Midbrain (tissue), 1 donor: Measurements from ENCODE around the gene NME9.

Experiments used
- DNase-seq: peaks from one replicate; lab custom pipeline; 2025; lab: John Stamatoyannopoulos, UW

Gene NME9

DNA sequence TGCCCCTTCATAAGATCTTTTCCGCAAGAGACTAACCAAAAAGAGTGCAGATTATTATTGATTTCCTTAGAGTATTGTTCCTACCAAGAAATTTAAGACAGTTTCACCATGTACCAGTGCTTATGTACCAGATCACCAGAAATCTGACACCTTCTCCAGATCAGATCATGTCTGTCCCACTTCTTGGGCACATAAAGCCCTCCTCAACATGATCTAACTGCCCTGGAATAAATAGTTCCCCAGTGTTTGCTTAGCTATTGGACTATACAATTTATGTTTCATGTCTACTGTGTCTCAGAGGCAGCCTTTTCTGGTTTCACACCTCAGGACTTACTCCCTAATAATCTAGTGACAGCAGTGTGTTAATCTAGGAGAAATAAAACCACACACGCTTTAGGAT, 46.8 kb downstream of the NME9 start:
- no peak for DNase-seq

GRCh38 chr3:138281561-138281960, 48.1 kb downstream of the NME9 start:
- DNase-seq = no peak

- no peak for DNase-seq
These were observed 58.4 kb downstream of the NME9 start for GRCh38 chr3:138271189-138271794.

GRCh38 chr3:138270245-138270644, 59.4 kb downstream of the NME9 start:
- no peak for DNase-seq

- no peak for DNase-seq
These were observed 62.6 kb downstream of the NME9 start for GRCh38 chr3:138267083-138267482.

DNA sequence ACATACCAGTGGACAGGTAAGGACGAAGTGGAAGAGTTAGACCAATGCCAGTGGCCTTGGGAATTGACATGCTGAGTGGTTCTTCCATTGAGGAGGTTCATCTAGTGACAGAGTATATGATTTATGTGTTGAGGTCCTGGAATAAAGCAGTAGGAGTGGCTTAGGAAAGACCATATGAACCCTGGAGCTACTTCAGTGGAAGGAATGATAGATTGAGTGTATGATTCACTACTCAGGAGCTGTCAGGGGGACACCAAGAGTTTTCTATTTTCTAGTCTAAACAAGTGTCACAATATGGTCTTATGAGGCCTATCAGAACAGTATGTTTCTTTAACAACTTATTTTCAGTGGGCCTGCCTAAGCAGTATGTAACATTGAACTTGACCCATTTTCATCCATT, 63.9 kb downstream of the NME9 start:
- no peak for DNase-seq

DNA sequence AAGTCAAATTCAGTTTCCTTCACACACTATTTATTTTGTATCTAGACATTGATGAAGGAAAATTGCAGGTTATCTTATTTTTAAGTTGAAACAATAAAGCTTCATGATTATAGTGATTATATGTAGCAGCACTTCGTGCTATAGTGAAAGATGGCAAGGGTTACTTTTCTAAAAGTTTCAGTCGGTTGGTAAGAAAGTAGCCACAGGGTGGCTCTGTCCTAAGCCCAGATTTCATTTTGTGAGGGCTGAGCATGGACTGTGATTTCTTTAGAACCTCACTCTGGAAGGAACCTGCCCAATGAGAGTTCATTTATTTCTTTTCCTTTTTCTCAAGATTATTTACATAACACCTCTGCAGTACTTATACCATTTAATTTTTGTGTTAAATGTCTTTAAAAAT, 66.5 kb downstream of the NME9 start:
- peak; percentile 1 for DNase-seq

GRCh38 chr3:138260611-138261010, 69.0 kb downstream of the NME9 start:
- no peak for DNase-seq

- DNase-seq = no peak
These were observed 70.5 kb downstream of the NME9 start for GRCh38 chr3:138259126-138259525.

DNA sequence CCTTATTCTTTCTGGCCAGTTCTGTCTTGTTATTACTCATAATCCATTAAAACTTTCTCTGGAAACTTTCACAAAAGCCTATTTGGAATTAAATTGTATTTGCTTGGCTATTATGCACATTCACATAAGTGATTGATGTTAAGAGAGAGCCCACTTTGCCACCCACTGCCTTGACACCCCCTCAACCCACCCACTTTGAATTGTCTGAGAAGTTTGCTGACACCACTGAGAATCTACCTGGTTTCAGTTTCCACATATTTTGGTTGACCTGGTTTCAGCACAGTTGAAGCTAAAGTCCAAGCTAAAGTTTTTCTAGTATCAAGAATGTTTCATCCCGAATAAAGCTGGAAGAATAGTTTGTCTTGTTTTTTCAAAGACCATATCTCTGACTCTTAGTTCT, 71.7 kb downstream of the NME9 start:
- DNase-seq = no peak

DNA sequence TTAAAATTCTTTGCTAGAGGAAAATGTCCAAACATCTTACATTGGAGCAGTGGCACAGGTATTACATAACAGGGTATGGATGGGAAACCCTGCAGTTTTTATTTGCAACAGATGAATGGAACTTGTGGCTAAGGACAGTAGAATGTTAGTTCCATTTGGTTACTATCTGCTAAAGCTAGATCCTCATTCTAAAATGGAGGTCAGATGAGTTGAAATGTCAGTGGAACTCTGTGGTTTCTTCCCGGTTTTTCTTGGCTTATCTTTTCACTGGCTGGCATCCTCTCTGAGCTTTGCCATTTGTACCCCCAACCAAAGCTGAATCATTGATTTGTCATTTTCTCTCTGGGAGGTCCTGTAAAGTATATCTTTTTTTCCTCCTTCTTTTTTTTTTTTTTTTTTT, 73.6 kb downstream of the NME9 start:
- DNase-seq = no peak

DNA sequence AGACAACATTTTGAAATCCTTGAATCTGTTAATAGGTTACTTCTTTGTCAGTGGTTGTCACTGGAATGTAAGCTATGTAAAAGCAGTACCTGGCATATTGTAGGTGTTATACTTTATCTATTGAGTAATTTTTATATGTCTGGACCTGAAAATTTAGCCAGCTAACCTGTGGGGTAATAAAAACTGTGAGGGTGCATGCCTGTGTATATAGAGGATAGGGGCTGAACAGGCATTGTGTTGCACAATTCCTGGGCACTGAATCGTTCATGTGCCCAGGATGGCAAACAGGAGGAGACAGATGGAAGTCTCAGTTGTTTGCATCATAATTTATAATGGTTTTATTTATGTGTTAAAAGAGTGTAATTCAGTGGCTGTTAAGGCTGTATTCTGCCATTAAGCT, 75.4 kb downstream of the NME9 start:
- DNase-seq = no peak

DNA sequence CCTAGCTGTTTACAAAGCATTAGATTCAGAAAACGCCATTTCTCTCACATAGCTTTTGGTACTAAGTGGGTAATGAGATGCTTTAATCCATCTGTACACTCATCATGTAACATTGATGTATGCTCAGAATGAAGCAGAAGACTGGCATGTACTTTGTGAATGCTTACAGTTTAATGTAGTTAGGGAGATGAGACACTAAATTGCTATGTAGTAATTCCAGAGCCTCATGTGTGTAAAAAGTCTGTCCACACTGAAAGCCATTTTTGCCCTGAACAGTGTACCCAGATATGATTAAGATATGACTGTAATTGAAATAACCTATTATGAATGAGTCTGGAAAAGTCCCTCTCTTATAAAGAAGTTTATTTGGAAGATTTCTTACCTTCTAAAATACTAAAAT, 76.0 kb downstream of the NME9 start:
- no peak for DNase-seq
